ENCODE measurements around the gene ZNF621.

DNA sequence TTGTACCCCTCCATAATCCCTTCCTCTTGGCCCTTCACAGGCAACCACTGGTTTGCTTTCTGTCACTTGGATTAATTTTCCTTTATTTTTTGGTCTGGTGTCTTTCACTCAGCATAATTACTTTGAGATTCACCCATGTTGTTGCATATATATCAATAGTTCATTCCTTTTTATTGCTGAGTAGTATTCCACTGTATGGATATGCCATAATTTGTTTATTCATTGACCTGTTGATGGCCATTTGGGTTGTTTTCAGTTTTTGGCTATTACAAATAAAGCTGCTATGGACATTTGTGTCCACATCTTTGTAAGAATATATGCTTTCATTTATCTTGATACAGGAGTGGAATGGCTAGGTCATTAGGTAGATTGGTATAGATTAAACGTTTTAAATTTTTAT lies 5.9 kb upstream of the ZNF621 start:
- no peak for TF ChIP-seq POLR2A (IDR thresholded peaks at IDR 0.05)
- TF ChIP-seq CTCF (IDR thresholded peaks at IDR 0.05 in 4 of 5, conservative IDR thresholded peaks at IDR 0.05 in 1 of 5), result no peak
